GM06990 (cell line): ENCODE measurements around the gene ELAVL1.
"Not testable (repeated sequence)": the region's sequence is repeated elsewhere in the genome, so short reads cannot be mapped to it uniquely, and the experiment has no call there.

ENCODE experiments used
- DNase-seq: peaks from one replicate; pipeline ENCODE4 v3.0.0-alpha.2; 2011; ENCODE audit not compliant: insufficient read length; ENCODE audit errors: extremely low read depth
- H3K27me3 ChIP-seq: replicated peaks from 2 replicates; pipeline ENCODE4 v1.6.0; 2011; ENCODE audit warnings: low read length; ENCODE audit not compliant: control insufficient read depth, insufficient read depth
- H3K36me3 ChIP-seq: 2 replicates; pipeline ENCODE4 v1.5.1; 2011; ENCODE audit warnings: low read length; ENCODE audit not compliant: control insufficient read depth, insufficient read depth
- H3K4me3 ChIP-seq: replicated peaks from 2 replicates; pipeline ENCODE4 v1.5.1; 2011; ENCODE audit warnings: low read depth, mild to moderate bottlenecking, control low read depth, low read length
- CTCF ChIP-seq: IDR thresholded peaks from 2 replicates; pipeline ENCODE4 v1.5.1; 2011; ENCODE audit warnings: low read length, control low read depth, mild to moderate bottlenecking, inconsistent platforms; ENCODE audit not compliant: insufficient read depth, poor library complexity, severe bottlenecking

ELAVL1 gene

GRCh38 chr19:7921302-7921966 lies 84.0 kb downstream of the ELAVL1 start:
- Histone ChIP-seq H3K27me3 (no peaks in the 10 kb centered on the region), H3K36me3 (peaks cover 5% of the 10 kb centered on the region), H3K4me3 (peak overlapping the region; percentile 63)
- peak; percentile 16 for DNase-seq
- no peak for TF ChIP-seq CTCF

GRCh38 chr19:7920519-7921301 lies 84.7 kb downstream of the ELAVL1 start:
- no peak for TF ChIP-seq CTCF
- H3K27me3 ChIP-seq = no peaks in the 10 kb centered on the region; the same call in none of the 2 replicates

GRCh38 chr19:7919610-7920518 lies 85.6 kb downstream of the ELAVL1 start, which contains the start of gene SNAPC2:
TSS of gene SNAPC2 (plus strand) at chr19:7920338. CDS start at chr19:7920367, 29 bp downstream.
- H3K36me3 ChIP-seq = peaks cover 5% of the 10 kb centered on the region
- DNase-seq = peak; percentile 97
- peak within 1 kb of the TSS; percentile 80 for H3K4me3 ChIP-seq
- H3K27me3 ChIP-seq = no peaks in the 10 kb centered on the region; the same call in none of the 2 replicates
- no peak for TF ChIP-seq CTCF

More at GRCh38 chr19:7920519-7921301, 84.7 kb downstream of the ELAVL1 start:
- DNase-seq = peak; percentile 95
- peak overlapping the region; percentile 80 for H3K4me3 ChIP-seq
- H3K36me3 ChIP-seq = peaks cover 5% of the 10 kb centered on the region

GRCh38 chr19:7918615-7919421 lies 86.6 kb downstream of the ELAVL1 start:
- H3K36me3 ChIP-seq = peaks cover 5% of the 10 kb centered on the region
- H3K27me3 ChIP-seq = no peaks in the 10 kb centered on the region; the same call in none of the 2 replicates
- DNase-seq = peak; percentile 20
- TF ChIP-seq CTCF = no peak
- H3K4me3 ChIP-seq = no peak overlapping the region

- not testable (repeated sequence) for DNase-seq, H3K36me3 ChIP-seq, H3K4me3 ChIP-seq, H3K27me3 ChIP-seq
These were observed 87.3 kb downstream of the ELAVL1 start for GRCh38 chr19:7918062-7918614.
